IPS-20b (cell line): ENCODE results near the gene PROKR2.

Source experiments
- H3K27ac ChIP-seq: one replicate; pipeline ENCODE4 v1.5.1; 2013; ENCODE audit warnings: low read length
- H3K27me3 ChIP-seq: 2 replicates; pipeline ENCODE4 v1.6.1; 2013; ENCODE audit warnings: mild to moderate bottlenecking, low read length, inconsistent platforms; ENCODE audit not compliant: insufficient read depth
- H3K36me3 ChIP-seq: 2 replicates; pipeline ENCODE4 v1.6.1; 2013; ENCODE audit warnings: low read depth, mild to moderate bottlenecking, inconsistent platforms, low read length, moderate library complexity; ENCODE audit not compliant: insufficient read depth
- H3K4me1 ChIP-seq: 2 replicates; pipeline ENCODE4 v1.6.1; 2013; ENCODE audit warnings: mild to moderate bottlenecking, control low read depth, inconsistent platforms, low read length, moderate library complexity; ENCODE audit not compliant: insufficient read depth
- H3K4me3 ChIP-seq: 2 replicates; pipeline ENCODE4 v1.5.1; 2013; ENCODE audit warnings: mild to moderate bottlenecking, low read length, inconsistent platforms
- H3K9ac ChIP-seq: 2 replicates; pipeline ENCODE4 v1.6.1; 2013; ENCODE audit warnings: low read depth, mild to moderate bottlenecking, inconsistent platforms, low read length, moderate library complexity
- H3K9me3 ChIP-seq: 2 replicates; pipeline ENCODE4 v1.6.1; 2013; ENCODE audit warnings: mild to moderate bottlenecking, low read depth, low read length, inconsistent platforms; ENCODE audit not compliant: insufficient read depth

The PROKR2 gene

DNA sequence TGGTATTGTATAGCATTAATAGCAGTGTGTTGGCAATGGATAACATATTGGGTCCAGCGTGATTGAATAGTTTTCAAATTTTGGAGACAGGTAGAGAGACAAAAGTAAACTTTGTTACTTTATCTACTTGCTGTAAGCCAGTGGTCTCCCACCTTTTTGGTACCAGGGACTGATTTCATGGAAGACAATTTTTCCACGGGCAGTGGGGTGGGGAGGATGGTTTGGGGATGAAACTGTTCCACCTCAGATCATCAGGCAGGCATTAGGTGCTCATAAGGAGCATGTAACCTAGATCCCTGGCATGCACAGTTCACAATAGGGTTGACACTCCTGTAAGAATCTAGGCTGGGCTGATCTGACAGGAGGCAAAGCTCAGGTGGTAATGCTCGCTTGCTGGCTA is 14.6 kb upstream of the PROKR2 start:
- Histone ChIP-seq H3K4me1 (no peaks in the 10 kb centered on the region), H3K36me3 (no peaks in the 10 kb centered on the region), H3K9ac (no peak overlapping the region), H3K27me3 (no peaks in the 10 kb centered on the region), H3K27ac (no peak overlapping the region), H3K4me3 (no peak overlapping the region), H3K9me3 (no peaks in the 10 kb centered on the region)

GRCh38 chr20:5328268-5328667 is 11.5 kb upstream of the PROKR2 start:
- no peaks in the 10 kb centered on the region for H3K4me1 ChIP-seq
- H3K4me3 ChIP-seq = no peak overlapping the region
- H3K36me3 ChIP-seq = no peaks in the 10 kb centered on the region
- H3K9ac ChIP-seq = no peak overlapping the region
- H3K27ac ChIP-seq = no peak overlapping the region
- H3K9me3 ChIP-seq = no peaks in the 10 kb centered on the region
- no peaks in the 10 kb centered on the region for H3K27me3 ChIP-seq

- H3K4me1 ChIP-seq = no peaks in the 10 kb centered on the region
- H3K27ac ChIP-seq = no peak overlapping the region
- H3K9me3 ChIP-seq = no peaks in the 10 kb centered on the region
- H3K36me3 ChIP-seq = no peaks in the 10 kb centered on the region
- H3K27me3 ChIP-seq = no peaks in the 10 kb centered on the region
- H3K9ac ChIP-seq = no peak overlapping the region
- no peak overlapping the region for H3K4me3 ChIP-seq
Measured at GRCh38 chr20:5327356-5327755, 10.6 kb upstream of the PROKR2 start.

DNA sequence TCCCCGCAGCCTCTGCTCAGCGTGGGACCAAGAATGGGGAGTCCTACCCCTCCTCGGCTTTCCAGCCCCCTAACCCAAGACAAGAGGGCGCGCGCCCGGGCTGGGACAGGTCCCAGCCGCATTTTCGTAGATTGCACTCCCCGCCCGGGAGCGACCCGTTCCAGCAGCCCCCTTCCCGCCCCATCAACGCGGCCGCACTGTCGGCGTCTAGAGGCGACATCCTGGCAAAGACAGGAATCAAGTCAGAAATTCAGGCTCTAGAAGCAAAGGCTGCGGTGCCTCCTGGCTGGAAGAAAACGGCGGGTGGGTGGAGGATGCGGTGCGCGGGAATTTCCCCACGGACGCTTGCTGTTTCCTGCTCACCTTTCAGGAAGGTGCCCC is 957 bp downstream of the PROKR2 start:
- no peaks in the 10 kb centered on the region for H3K36me3 ChIP-seq
- H3K9ac ChIP-seq = peak overlapping the region; percentile 45; the same call in 1 of the 2 replicates
- no peak overlapping the region for H3K27ac ChIP-seq
- no peaks in the 10 kb centered on the region for H3K4me1 ChIP-seq
- peak overlapping the region; percentile 88 for H3K4me3 ChIP-seq
- peaks cover 63% of the 10 kb centered on the region for H3K27me3 ChIP-seq
- no peaks in the 10 kb centered on the region for H3K9me3 ChIP-seq

- peaks cover 58% of the 10 kb centered on the region for H3K27me3 ChIP-seq
- no peak overlapping the region for H3K9ac ChIP-seq
- no peak overlapping the region for H3K27ac ChIP-seq
- no peaks in the 10 kb centered on the region for H3K4me1 ChIP-seq
- no peaks in the 10 kb centered on the region for H3K36me3 ChIP-seq
- peaks cover 11% of the 10 kb centered on the region; the same call in 1 of the 2 replicates for H3K9me3 ChIP-seq
- no peak overlapping the region for H3K4me3 ChIP-seq
Measured at GRCh38 chr20:5313916-5314315, 2.8 kb downstream of the PROKR2 start.

GRCh38 chr20:5312518-5312917 is 4.2 kb downstream of the PROKR2 start:
- H3K9me3 ChIP-seq = peaks cover 15% of the 10 kb centered on the region; the same call in 1 of the 2 replicates

GRCh38 chr20:5309971-5310370 is 6.8 kb downstream of the PROKR2 start:
- no peak overlapping the region for H3K4me3 ChIP-seq
- H3K27me3 ChIP-seq = peaks cover 19% of the 10 kb centered on the region
- H3K9ac ChIP-seq = no peak overlapping the region
- H3K27ac ChIP-seq = no peak overlapping the region
- peaks cover 15% of the 10 kb centered on the region; the same call in 1 of the 2 replicates for H3K9me3 ChIP-seq
- no peaks in the 10 kb centered on the region for H3K36me3 ChIP-seq
- no peaks in the 10 kb centered on the region for H3K4me1 ChIP-seq

More at GRCh38 chr20:5312518-5312917, 4.2 kb downstream of the PROKR2 start:
- Histone ChIP-seq H3K4me3 (no peak overlapping the region), H3K4me1 (no peaks in the 10 kb centered on the region), H3K9ac (no peak overlapping the region), H3K27ac (no peak overlapping the region), H3K36me3 (no peaks in the 10 kb centered on the region), H3K27me3 (peaks cover 44% of the 10 kb centered on the region)

DNA sequence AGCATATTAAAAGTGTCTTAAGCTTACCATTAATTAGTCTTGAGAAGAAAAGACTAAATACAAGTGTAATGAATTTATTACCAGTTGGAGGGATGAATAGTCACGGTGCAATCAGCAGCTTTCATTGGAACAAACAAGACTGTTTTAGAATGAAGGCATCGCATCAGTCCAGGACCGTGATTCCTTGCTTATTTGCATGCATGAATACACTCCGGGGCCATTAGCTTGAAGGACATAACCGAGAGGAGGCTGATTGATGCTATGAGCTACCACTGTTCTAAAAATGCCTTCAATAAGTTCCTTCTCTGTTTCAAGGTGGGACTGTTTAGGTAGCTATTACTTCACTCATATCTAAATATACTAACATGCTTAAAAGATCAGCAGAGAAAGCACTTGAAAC is 17.9 kb downstream of the PROKR2 start:
- Histone ChIP-seq H3K9me3 (no peaks in the 10 kb centered on the region), H3K36me3 (no peaks in the 10 kb centered on the region), H3K9ac (no peak overlapping the region), H3K4me1 (no peaks in the 10 kb centered on the region), H3K4me3 (no peak overlapping the region), H3K27ac (no peak overlapping the region), H3K27me3 (no peaks in the 10 kb centered on the region)

DNA sequence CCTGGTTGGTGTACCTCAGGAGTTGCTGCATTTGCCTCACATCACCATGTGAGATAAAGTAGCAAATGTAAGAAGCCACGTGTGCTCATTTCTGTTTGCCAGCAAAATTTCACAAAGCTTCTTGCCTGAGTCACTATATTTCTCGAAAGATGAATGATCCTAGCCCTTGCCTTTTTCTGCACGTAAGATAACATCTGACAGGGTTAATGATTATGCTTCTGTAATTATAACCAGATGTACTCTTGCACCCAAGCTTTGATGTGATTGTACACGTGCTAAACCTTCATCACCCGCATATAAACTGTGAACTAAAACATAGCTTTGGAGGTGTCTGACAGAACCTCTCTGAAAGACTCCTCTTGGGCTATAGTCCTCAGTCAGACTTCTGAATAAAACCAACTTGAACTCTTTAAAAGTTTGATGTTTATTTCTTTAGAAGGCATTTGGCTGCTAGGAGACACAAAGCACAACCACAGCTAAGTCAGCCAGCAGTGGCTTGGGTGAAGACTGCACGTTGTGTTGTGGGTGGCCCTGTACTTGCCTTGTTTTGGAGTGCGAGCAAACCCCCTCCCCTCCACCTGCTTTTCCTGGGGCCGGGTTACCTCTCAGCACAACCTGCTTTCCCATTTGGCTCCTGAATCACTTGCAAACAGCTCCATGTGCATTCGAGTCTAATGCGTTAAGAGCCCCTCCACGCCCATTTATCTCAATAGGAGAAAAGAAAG is 19.3 kb downstream of the PROKR2 start:
- H3K4me3 ChIP-seq = no peak overlapping the region
- H3K4me1 ChIP-seq = no peaks in the 10 kb centered on the region
- no peak overlapping the region for H3K9ac ChIP-seq
- no peaks in the 10 kb centered on the region for H3K9me3 ChIP-seq
- no peaks in the 10 kb centered on the region for H3K27me3 ChIP-seq
- H3K36me3 ChIP-seq = no peaks in the 10 kb centered on the region
- no peak overlapping the region for H3K27ac ChIP-seq

DNA sequence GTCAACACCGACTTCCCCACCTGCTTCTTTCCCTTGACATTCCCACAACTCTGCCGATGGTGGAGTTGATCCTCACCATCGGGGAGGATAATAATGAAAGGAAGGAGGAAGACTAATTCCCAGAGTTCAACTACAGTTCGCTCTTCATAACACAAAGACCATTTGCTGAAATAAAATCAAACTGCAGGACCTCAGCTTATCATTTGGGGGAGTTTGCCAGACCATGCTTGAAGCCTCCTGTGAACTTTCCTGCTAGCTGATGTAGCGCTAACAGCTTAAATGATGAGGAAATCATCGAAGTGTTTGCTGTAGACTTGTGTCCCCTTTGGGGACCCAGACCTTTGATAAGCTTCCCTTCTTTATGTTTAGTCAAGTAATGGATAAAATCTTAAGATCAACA is 26.2 kb downstream of the PROKR2 start:
- H3K9me3 ChIP-seq = no peaks in the 10 kb centered on the region
- H3K9ac ChIP-seq = no peak overlapping the region
- no peaks in the 10 kb centered on the region for H3K4me1 ChIP-seq
- H3K27me3 ChIP-seq = no peaks in the 10 kb centered on the region
- H3K36me3 ChIP-seq = no peaks in the 10 kb centered on the region
- no peak overlapping the region for H3K4me3 ChIP-seq
- no peak overlapping the region for H3K27ac ChIP-seq

GRCh38 chr20:5282561-5282960 is 34.2 kb downstream of the PROKR2 start:
- Histone ChIP-seq H3K27me3 (no peaks in the 10 kb centered on the region), H3K9ac (no peak overlapping the region), H3K4me1 (no peaks in the 10 kb centered on the region), H3K36me3 (no peaks in the 10 kb centered on the region), H3K4me3 (no peak overlapping the region), H3K27ac (no peak overlapping the region), H3K9me3 (no peaks in the 10 kb centered on the region)

- Histone ChIP-seq H3K4me3 (no peak overlapping the region), H3K4me1 (no peaks in the 10 kb centered on the region), H3K9ac (no peak overlapping the region), H3K36me3 (no peaks in the 10 kb centered on the region), H3K27me3 (no peaks in the 10 kb centered on the region), H3K27ac (no peak overlapping the region), H3K9me3 (no peaks in the 10 kb centered on the region)
Measured at GRCh38 chr20:5279661-5280060, 37.1 kb downstream of the PROKR2 start.
